Fibroblast of skin of left quadriceps (primary cell): Measurements from ENCODE around the gene ASMTL.
"Not testable (repeated sequence)": the region's sequence is repeated elsewhere in the genome, so short reads cannot be mapped to it uniquely, and the experiment has no call there.

Experiments
- DNase-seq, 2 experiments: peaks; one replicate each; pipeline ENCODE4 v3.0.0-alpha.2; 2013; ENCODE audit warnings: low read depth in 2 of 2

The ASMTL gene

GRCh38 chrX:1388651-1389050 lies 64.1 kb downstream of the ASMTL start:
- DNase-seq, result no peak

DNA sequence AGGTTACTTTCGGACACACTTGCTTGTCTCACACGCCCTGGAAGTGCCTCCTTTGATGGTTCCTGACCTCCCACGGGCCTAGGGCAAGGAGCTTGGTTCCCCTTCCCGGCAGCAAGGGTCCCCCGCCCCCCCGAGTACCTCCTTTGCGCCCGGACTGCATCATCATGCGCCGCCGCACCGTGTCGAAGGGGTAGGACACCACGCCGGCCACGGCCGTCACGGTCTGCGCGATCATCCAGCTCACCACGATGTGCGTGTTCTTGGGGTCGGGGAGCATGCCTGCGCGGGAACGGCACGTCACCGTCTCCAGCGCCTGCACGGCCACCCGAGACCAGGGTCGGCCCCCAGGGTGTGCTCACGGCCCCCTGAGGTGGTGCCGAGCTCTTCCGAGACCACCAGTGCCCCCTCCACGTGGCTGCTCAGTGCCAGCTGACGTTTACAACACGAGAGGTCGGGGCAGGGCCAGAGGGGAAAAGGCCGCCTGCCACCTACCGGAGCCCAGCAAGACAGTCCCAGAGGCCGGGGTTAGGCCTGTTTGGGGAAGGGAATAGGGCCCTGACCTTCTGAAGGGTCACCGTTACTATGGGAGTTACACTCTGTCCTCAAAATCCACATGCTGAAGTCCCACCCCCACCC lies 65.5 kb downstream of the ASMTL start:
- no peak for DNase-seq

DNA sequence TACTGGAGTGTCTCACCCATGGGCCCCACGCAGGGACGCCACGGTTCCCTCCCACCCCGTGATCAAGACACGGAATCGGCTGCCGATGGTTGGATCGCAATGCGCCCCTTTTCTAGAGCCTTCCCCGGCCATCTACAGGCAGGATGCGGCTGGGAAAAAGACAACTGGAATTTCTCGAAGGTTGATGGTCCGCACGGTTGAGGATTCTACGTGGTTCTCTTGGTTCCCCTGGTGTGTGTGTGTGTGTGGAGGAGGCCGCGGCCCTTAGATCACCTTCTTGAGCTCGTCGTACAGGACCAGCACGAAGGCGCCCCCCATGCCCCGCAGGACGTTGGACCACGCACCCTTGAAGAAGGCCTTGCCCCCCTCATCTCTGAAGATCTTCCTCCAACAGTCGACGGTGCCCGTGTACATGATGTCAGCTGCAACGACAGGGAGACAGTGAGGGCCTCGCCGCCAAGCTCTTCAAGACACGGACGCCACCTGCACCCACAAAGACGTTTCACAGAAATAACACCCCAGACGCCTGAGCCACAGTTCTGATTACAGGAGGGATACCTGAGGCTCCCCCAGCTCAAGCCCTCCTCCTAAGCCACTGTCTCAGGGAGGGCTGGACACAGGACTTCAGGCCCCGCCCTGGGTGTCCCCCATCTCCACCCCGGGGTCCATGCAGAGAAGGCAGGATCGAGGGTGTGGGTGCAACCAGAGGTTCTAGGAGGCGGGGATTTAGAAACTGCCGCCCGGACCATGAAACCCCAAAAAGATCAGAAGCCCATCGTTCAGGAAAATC lies 66.2 kb downstream of the ASMTL start:
- DNase-seq, result no peak

GRCh38 chrX:1385253-1386223 lies 67.2 kb downstream of the ASMTL start:
- no peak for DNase-seq

GRCh38 chrX:1384658-1385252 lies 68.0 kb downstream of the ASMTL start:
- DNase-seq, result no peak

DNA sequence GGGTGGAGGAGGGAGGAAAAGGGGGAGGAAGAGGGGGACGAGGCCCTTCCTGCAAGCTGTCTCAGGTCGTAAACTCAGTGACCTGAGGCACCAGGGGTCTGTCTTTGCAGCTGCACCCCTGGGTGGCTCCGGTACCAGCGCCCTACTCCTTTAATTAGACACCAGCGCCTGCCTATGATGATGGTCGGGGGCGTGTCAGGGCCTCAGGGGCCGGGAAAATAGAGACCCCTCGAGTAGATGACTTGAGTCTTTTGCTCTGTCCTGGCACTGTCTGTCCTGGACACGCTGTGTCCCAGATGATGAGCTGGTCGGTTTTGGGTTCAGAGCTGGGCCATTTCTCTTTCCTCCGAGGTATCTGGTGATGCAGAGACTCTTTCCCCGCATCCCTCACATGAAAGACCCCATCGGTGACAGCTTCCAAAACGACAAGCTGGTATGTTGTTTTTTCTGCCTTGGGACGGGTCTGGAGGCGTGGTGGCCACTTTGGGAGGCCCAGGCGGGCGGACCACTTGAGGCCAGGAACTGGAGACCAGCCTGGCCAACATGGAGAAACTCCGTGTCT lies 72.0 kb downstream of the ASMTL start:
- DNase-seq, result no peak

DNA sequence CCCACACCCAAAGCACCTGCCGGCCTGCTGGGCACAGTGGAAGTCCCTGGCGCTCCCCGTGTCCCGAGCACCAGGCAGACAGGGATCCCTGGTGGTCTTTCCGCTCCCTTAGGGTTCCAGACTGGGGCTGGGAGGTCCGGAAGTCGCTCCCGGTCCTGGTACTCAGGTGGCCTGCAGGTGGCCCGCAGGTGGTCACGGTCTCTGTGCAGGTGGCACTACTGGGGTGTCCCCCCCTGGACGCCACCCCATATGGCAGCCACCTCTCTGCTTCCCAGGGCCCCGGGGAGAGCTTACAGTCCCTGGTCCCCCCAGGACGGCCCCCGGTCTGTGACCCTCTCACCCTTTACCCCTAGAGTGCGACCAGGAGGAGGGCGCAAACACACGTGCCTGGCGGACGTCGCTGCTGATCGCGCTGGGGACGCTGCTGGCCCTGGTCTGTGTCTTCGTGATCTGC lies 74.4 kb downstream of the ASMTL start:
- no peak for DNase-seq

DNA sequence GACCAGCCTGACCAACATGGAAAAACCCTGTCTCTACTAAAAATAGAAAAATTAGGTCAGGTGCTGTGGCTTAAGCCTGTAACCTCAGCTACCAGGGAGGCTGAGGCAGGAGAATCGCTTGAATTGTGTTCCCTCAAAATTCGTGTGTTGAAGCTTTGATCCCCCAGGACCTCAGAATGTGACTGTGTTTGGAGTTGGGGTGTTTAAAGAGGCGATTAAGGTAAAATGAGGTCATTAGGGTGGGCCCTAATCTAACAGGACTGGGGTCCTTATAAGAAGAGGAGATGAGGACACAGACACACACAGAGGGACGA lies 84.4 kb downstream of the ASMTL start:
- no peak for DNase-seq

DNA sequence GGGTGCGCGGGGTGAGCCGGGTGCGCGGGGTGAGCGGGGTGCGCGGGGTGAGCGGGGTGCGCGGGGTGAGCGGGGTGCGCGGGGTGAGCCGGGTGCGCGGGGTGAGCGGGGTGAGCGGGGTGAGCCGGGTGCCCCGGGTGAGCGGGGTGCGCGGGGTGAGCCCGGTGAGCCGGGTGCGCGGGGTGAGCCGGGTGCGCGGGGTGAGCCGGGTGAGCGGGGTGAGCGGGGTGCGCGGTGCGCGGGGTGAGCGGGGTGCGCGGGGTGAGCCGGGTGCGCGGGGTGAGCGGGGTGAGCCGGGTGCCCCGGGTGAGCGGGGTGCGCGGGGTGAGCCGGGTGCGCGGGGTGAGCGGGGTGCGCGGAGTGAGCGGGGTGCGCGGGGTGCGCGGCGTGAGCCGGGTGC lies 86.3 kb downstream of the ASMTL start:
- DNase-seq, result not testable (repeated sequence)

DNA sequence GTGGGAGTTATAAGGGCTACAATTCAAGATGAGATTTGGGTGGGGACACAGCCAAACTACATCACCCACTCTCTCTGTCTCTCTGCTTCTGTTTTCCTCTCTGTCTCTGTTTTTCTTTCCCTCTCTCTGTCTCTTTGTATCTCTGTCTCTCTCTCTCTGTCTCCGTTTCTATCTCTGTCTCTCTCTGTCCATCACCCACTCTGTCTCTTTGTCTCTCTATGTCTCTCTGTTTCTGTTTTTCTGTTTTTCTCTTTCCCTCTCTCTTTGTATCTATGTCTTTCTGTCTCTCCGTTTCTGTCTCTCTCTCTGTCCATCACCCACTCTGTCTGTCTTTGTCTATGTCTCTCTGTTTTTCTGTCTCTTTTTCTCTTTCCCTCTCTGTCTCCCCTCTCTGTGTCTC lies 90.8 kb downstream of the ASMTL start:
- no peak for DNase-seq

- no peak for DNase-seq
Observed at GRCh38 chrX:1361275-1361674, 91.4 kb downstream of the ASMTL start.

- no peak for DNase-seq
Observed at GRCh38 chrX:1360171-1360570, 92.5 kb downstream of the ASMTL start.

DNA sequence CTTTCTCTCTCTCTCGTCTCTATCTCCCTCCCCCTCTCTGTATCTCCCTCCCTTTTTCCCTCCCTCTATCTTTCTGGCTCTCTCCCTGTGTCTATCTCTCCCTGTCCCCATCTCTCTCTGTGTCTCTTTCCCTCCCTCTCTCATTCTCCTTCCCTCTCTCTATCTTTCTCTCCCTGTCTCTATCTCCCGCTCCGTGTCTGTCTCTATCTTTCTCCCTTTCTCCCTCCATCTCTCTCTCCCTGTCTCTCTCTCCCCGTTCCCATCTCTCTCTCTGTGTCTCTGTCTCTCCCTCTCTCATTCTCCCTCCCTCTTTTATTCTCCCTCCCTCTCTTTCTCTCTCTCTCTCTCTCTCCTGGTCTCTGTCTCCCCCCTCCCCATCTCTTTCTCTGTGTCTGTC lies 93.2 kb downstream of the ASMTL start:
- DNase-seq, result no peak

- no peak for DNase-seq
Observed at GRCh38 chrX:1358793-1359476, 93.8 kb downstream of the ASMTL start.

- DNase-seq, result no peak
Observed at GRCh38 chrX:1357993-1358392, 94.7 kb downstream of the ASMTL start.

GRCh38 chrX:1355131-1356046 lies 97.3 kb downstream of the ASMTL start:
- DNase-seq, result no peak

DNA sequence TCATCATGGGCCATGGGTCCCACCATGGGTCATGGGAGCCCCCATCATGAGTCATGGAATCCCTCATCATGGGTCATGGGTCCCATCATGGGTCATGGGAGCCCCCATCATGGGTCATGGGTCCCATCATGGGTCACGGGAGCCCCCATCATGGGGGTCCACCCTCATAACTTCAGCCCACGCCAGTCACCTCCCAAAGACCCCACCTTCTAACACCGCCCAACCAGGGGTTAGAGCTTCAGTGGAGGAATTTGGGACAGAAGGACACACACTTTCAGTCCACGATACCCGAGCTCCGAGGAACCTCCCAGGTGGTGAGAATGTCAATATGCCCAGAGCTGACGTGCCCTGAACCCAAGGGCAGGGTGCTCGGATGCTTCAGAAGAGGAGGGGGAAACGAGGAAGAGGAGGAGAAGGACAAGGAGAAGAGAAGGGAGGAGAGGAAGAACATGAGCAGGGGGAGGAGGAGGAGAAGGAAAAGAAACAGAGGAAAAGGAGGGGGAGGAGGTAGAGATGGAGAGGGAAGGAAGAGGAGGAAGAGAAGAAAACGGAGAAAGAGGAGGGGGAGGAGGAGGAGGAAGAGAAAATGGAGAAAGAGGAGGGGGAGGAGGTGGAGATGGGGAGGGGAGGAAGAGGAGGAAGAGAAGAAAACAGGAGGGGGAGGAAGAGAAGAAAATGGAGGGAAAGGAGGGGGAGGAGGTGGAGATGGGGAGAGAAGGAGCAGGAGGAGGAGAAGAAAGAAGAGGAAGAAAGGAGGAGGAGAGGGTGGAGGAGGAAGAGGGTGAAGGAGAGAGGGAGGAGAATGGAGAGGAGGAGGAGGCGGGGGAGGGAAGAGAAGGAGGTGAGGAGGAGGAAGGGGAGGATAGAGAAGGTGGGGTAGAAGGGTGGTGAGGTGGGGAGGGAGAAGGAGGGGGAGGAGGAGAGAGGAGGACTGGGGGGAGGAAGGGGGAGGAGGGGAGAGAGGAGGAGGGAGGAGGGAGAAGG lies 98.4 kb downstream of the ASMTL start:
- no peak for DNase-seq
